Retinal pigment epithelial cell (primary cell): Measurements from ENCODE around the gene DLGAP1.

ENCODE experiments used
- DNase-seq: peaks from one replicate; pipeline ENCODE4 v3.0.0-alpha.2; 2010; ENCODE audit warnings: low read depth
- H3K4me3 ChIP-seq: 2 replicates; pipeline ENCODE4 v1.5.1; 2011; ENCODE audit warnings: mild to moderate bottlenecking, low read length, control low read depth, moderate library complexity
- TF ChIP-seq, protein P1 (sequence below): conservative IDR thresholded peaks from 2 replicates; pipeline ENCODE4 v1.5.1; 2011; ENCODE audit warnings: low read depth, low read length, control low read depth, inconsistent platforms

Gene DLGAP1

DNA sequence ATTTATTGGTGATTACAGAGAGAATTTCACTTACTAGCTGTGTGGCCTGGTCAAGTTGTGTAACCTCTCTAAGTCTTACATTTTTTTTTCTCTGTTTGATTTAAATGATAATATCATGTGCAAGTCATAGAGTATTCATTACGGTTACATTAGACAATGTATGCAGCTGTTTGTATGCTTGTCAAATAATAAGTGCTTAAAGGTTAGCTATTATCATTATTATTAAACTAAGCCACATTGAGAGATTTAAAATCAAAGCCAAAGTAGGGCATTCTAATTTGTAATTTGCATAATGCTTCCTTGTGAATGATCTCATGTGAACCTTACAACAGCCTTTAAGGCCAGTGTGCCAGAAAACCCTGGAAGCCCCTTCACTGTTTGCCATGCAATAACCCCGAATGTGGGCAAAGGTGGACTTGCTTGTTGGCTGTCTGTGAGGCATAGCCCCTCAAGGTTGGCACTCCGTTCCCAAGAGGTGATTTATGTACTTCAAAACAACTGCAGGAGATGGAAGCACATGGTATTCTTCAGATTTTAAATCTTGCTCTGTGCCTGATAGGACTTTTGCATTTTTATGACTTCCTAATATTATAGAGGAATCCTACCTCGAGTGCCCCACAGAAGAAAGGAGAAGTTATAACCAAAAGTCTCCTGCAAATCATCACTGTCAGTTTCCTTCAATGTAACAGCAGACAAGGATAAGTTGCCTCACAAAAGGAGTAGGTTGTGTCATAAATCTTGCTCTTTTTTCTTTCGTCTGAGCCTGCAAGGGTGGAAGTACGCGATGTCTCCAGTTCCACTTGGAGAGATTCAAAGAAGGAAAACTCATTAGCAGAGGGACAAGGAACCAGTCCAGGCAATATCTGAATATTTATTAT, 733.1 kb downstream of the DLGAP1 start:
- H3K4me3 ChIP-seq = no peak overlapping the region
- TF ChIP-seq, protein P1, sequence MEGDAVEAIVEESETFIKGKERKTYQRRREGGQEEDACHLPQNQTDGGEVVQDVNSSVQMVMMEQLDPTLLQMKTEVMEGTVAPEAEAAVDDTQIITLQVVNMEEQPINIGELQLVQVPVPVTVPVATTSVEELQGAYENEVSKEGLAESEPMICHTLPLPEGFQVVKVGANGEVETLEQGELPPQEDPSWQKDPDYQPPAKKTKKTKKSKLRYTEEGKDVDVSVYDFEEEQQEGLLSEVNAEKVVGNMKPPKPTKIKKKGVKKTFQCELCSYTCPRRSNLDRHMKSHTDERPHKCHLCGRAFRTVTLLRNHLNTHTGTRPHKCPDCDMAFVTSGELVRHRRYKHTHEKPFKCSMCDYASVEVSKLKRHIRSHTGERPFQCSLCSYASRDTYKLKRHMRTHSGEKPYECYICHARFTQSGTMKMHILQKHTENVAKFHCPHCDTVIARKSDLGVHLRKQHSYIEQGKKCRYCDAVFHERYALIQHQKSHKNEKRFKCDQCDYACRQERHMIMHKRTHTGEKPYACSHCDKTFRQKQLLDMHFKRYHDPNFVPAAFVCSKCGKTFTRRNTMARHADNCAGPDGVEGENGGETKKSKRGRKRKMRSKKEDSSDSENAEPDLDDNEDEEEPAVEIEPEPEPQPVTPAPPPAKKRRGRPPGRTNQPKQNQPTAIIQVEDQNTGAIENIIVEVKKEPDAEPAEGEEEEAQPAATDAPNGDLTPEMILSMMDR = no peak
- peak; percentile 90 for DNase-seq

- TF ChIP-seq, protein P1 = no peak
- no peak for DNase-seq
- no peak overlapping the region for H3K4me3 ChIP-seq
Measured at GRCh38 chr18:3720818-3721545, 734.1 kb downstream of the DLGAP1 start.

DNA sequence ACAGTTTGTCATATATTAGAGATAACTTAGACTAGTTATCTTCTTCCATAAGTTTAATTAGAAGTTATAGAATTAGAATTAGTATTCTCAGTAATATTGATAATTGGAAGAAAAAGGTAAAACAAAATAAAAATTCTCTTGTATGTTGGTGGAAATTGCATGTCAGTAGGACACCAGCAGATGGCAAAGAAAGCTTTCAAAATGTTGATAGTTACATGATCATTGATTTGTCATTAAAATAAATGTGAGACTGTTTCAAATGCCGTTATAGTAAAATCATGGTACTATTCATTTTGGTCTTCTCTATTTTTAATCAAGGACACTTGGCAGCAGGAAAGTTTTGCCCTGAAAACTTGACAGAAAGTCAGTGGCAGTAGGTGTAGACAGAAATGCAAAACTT, 734.9 kb downstream of the DLGAP1 start:
- TF ChIP-seq, protein P1 = no peak
- no peak overlapping the region for H3K4me3 ChIP-seq
- DNase-seq = no peak

- no peak for DNase-seq
- H3K4me3 ChIP-seq = no peak overlapping the region
- TF ChIP-seq, protein P1 = no peak
Measured at GRCh38 chr18:3717376-3718025, 737.6 kb downstream of the DLGAP1 start.

DNA sequence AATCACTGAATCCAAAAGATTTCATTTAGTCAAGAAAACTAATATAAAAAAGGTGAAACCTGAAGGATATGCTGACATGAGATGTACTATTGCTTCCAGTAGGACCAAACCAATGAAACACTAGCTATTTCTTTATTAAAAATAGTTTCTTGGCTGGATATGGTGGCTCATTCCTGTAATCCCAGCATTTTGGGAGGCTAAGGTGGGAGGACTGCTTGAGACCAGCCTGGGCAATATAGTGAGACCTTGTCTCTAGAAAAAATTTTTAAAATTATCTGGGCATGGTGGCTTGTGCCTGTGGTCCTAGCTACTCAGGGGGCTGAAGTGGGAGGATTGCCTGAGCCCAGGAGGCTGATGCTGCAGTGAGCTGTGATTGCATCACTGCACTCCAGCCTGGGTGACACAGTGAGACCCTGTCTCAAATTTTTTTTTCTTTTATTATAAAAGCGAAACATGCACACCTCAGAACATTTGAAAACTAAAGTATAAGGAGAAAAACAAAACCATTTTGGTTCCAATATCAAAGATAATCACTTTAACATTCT, 738.9 kb downstream of the DLGAP1 start:
- DNase-seq = no peak
- no peak overlapping the region for H3K4me3 ChIP-seq
- TF ChIP-seq, protein P1 = no peak

DNA sequence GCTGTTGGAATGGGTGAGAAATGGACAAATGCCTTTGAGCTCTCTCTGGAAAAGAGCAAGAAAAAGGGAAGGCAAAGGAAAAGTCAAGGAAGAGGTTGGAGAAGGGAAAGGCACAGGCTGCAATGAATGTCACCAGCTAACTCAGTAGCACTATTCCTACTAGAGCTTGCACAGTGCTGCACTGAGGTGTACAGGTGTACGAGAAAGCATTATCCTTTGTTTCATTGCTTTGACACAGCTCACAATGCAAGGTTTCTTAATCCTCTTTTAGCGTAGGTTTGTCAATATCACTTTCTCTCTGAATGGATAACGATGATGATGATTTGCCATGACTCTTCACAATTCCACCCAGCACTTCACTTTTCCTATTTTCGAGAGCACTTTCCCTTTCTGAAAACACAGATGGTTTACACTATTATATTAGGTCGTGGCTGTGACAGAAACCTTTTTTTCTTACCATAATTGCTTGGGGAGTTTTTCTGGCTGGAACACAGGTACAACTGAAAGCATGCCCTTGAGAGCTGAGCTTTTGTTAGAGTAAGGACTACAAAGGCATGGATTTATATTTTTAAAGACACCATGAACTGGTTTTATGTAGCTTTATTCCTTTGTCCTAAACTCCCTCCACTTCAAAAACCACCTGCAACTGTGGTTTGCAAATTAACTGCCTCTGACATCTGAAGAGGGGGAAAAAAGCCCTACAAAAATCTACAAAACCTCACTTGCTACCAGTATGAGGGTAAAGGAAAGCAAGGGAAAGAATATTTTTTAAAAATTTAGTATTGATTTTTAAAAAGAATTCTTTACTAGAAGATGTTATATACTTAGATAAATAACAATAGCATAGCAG, 739.7 kb downstream of the DLGAP1 start:
- TF ChIP-seq, protein P1 = no peak
- no peak for DNase-seq
- no peak overlapping the region for H3K4me3 ChIP-seq
